Pancreas (tissue), 10 donors: ENCODE measurements around the gene SERGEF. TPM values are rescaled to one million over a fixed set of nuclear protein-coding genes. Genes with fewer than 3 reads are reported as not detected.

ENCODE experiments used
- ATAC-seq, 4 donors: fragments of 200-7000 bp; cut with Tn5 transposase; one replicate each; pipeline versions ENCODE4 v1.8.0 to v1.9.1; 2020; ENCODE audit warnings: mild to moderate bottlenecking in 4 of 4, moderate library complexity in 4 of 4
- DNase-seq, 6 donors: peaks; one replicate each; pipeline ENCODE4 v3.0.0-alpha.2; 2020
- FAIRE-seq: peaks from 2 replicates; lab custom pipeline; 2012; peaks lifted over from hg19 to GRCh38; lab: Jason Lieb, UNC
- H3K27ac ChIP-seq, 4 donors: fragments of 200-600 bp; sonication (generic); 1 replicate in 3 of 4; 2 replicates in 1 of 4; pipeline versions ENCODE4 v1.5.0 to v1.8.0; 2020
- H3K27me3 ChIP-seq, 4 donors: fragments of 200-600 bp; one replicate each; pipeline ENCODE4 v1.8.0; 2021
- H3K36me3 ChIP-seq, 3 donors: fragments of 200-600 bp; sonication (generic) in 1 of 3; one replicate each; pipeline versions ENCODE4 v1.5.0 to v1.8.0; 2020 to 2021
- H3K4me1 ChIP-seq, 3 donors: fragments of 200-600 bp; one replicate each; pipeline ENCODE4 v1.8.0; 2021
- H3K4me3 ChIP-seq, 4 donors: fragments of 200-600 bp; sonication (generic) in 2 of 4; one replicate each; pipeline versions ENCODE4 v1.5.0 to v1.8.0; 2020 to 2021
- H3K9me3 ChIP-seq, 4 donors: fragments of 200-600 bp; one replicate each; pipeline ENCODE4 v1.8.0; 2021
- CTCF ChIP-seq, 4 donors: fragments of 200-600 bp; sonication (generic) in 3 of 4; IDR thresholded peaks; one replicate each; pipeline versions ENCODE4 v1.5.0 to v1.8.0; 2021; ENCODE audit warnings: antibody characterized with exemption in 4 of 4
- WGBS, 2 donors: extraction: QIAGEN DNeasy Blood & Tissue Kit; methylation state at CpG; one replicate each; pipeline ENCODE4 v1.1.7; 2013; 5-methylcytosine and 5-hydroxymethylcytosine counted together
- intact Hi-C, 3 donors: fragments of 100-400 bp; cut with DNase I; formaldehyde crosslinking; loops; one replicate each; pipeline versions ENCODE4 v1.11.1 to v1.14.2; 2022
- polyA plus RNA-seq, 2 donors: library from polyadenylated mRNA; stranded (reverse); fragments of 200-250 nt; gene quantifications; one replicate each; pipeline ENCODE4 v1.2.3, GENCODE V29; 2013
- total RNA-seq, 6 donors: library from RNA; stranded (reverse); fragmentation: NEBNext Ultra II Directional in 4 of 6; extraction: Animal tissue kit (Norgen Biotek cat#: 25700) in 4 of 6; gene quantifications; one replicate each; pipeline versions ENCODE4 v1.2.1 to v1.2.4, GENCODE V29; 2021 to 2023
- donor health status: healthy with polysubstance abuse.
- donor health status: DM: no; HTN: no; CAD: no; lungs with moderate emphysema.
- donor health status: DM: no; HTN: no; CAD: no.
- donor health status: control.
- donor health status: control.
- donor health status: Bipolar disorder and iron deficiency.
- donor health status: DM: yes; HTN: yes; CAD: no.
- donor health status: DM: no; HTN: no; CAD: no.
- donor health status: DM: no; HTN: no; CAD: no.
- donor health status: DM: yes; HTN: yes; CAD: no.

The SERGEF gene
- total and polyA plus RNA-seq, 8 donors, result 17.8 to 101 (median 24.5) TPM

DNA sequence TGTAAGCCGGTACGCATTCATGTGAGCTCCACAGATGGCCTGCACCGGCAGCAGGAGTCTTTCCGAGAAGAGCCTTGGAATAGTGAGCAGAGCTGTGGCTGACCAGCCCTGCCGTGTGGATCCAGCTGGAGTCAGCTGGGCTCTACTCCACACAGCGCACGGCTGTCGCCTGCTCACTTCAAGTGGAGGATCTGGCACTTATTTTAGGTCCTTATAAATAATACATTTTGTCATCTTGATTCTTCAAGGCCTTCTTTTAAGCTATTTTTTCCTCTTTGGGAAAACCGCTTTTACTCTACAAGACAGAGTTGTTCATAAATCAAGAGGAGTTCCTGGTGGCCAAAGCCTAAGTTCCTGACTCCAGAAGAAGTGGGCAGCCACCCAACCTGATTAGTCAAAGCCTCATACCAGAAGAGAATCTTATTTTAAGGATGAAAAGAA, 184.5 kb downstream of the SERGEF start:
- DNase-seq, result peak in 1 of 6 donors; percentile 39
- FAIRE-seq, result no peak

DNA sequence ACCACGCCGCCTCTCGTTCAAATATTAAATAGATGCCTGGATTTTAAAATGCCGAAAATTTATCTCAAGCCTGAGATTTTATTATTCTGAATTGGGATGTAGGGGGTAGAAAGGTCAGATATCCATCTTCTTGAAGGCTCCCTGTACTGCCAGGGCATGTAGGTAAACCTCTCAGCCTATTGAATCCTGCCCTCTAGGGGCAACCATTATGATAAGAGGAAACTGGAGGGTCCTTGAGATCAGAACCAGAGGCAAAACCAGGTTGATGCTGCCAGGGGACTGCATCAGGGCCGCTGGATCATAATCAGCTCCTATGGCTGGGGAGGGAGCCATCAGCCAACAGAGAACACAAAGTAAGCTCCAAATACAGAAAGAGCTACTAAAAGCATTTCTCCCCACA, 185.8 kb downstream of the SERGEF start:
- WGBS, 2 donors, result 87 to 92% methylated on average over 5 of the region's 5 CpGs

More for the DNA sequence above, 184.5 kb downstream of the SERGEF start:
- TF ChIP-seq CTCF (IDR thresholded peaks at IDR 0.05), result no peak
- 86 to 87% methylated on average over 9 of the region's 9 CpGs for WGBS, 2 donors
- Histone ChIP-seq H3K27ac (no peak overlapping the region), H3K9me3 (no peaks in the 10 kb centered on the region), H3K27me3 (no peaks in the 10 kb centered on the region), H3K4me3 (no peak overlapping the region), H3K36me3 (no peaks in the 10 kb centered on the region), H3K4me1 (no peaks in the 10 kb centered on the region)
- intact Hi-C loops, result no loop called here
- ATAC-seq, result peak in 3 of 4 donors; percentile 37 to 75 (median 64)

GRCh38 chr11:17822401-17822781, 190.5 kb downstream of the SERGEF start:
- intact Hi-C loops, result no loop called here
- Histone ChIP-seq H3K4me3 (no peak overlapping the region), H3K9me3 (no peaks in the 10 kb centered on the region), H3K36me3 (no peaks in the 10 kb centered on the region), H3K4me1 (no peaks in the 10 kb centered on the region), H3K27ac (no peak overlapping the region), H3K27me3 (no peaks in the 10 kb centered on the region)
- DNase-seq (no peak), FAIRE-seq (no peak), ATAC-seq (no peak)
- 80 to 87% methylated on average over 5 of the region's 5 CpGs for WGBS, 2 donors
- no peak for TF ChIP-seq CTCF (IDR thresholded peaks at IDR 0.05)

More for the DNA sequence above, 185.8 kb downstream of the SERGEF start:
- Histone ChIP-seq H3K4me1 (no peaks in the 10 kb centered on the region), H3K4me3 (no peak overlapping the region), H3K27me3 (no peaks in the 10 kb centered on the region), H3K36me3 (no peaks in the 10 kb centered on the region), H3K9me3 (no peaks in the 10 kb centered on the region), H3K27ac (no peak overlapping the region)
- intact Hi-C loops, result no loop called here
- ATAC-seq (peak in 1 of 4 donors; percentile 28), FAIRE-seq (no peak), DNase-seq (no peak)
- no peak for TF ChIP-seq CTCF (IDR thresholded peaks at IDR 0.05)

DNA sequence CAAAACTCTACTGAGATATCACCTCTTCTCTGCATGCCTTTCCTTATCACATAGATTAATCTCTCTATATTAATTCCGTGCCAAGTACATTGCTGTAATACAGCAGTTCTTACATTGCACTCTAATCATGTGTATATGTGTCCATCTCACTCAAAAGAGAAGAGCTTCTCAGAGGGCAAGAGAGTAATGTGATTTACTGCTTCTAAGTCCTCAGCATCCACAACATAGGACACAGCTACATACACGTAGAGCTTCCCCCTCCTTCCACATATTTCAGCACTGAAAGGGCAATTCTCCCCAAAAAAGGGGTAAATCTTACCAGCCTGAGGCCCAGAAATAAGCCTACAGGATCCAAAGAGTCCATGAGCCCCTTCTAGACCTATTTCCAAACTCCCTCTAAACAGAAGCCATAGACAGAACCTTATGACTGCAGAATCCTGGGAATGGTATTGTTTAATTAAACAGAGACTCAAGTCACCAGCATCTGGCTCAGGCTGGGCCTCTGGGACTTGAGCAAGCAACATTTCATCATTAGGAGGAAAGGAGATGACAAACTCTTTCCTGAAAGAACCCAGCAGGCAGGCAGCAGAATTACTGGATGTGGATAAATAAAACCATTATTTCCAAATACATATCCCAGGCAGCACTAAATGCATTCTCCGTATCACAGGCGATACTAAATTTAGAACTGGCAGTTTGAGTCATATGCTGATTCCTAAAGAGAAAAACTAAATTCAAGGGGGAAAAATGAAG, 191.0 kb downstream of the SERGEF start:
- no peak overlapping the region for H3K4me3 ChIP-seq
- no peak overlapping the region for H3K27ac ChIP-seq
- FAIRE-seq, result no peak
- H3K36me3 ChIP-seq, result no peaks in the 10 kb centered on the region
- no peaks in the 10 kb centered on the region for H3K27me3 ChIP-seq
- no peak for TF ChIP-seq CTCF (IDR thresholded peaks at IDR 0.05)
- ATAC-seq, result peak in 2 of 4 donors; percentile 17 to 66
- intact Hi-C loops, result no loop called here
- H3K4me1 ChIP-seq, result no peaks in the 10 kb centered on the region
- no peak for DNase-seq
- 81 to 85% methylated on average over 4 of the region's 4 CpGs for WGBS, 2 donors
- no peaks in the 10 kb centered on the region for H3K9me3 ChIP-seq
